Endothelial cell of umbilical vein (primary cell): ENCODE results near the gene FAM118B. TPM values are rescaled to one million over a fixed set of nuclear protein-coding genes. Genes with fewer than 3 reads are reported as not detected.

ENCODE experiments used
- BruUV-seq: library from RNA; stranded (reverse); fragments of 400-500 nt; replicated peaks from 2 replicates; lab custom pipeline; 2021; lab: Mats Ljungman, UMichigan
- CTCF ChIA-PET: fragments of 300-600, 350-600 bp; sonication (Branson Sonifier 250); formaldehyde crosslinking; loops from one replicate; lab custom pipeline; 2021; ENCODE audit warnings: antibody characterized with exemption, inconsistent platforms; lab: Charles Lee
- POLR2A ChIA-PET: fragments of 300-600, 350-600 bp; sonication (Branson Sonifier 250); formaldehyde crosslinking; loops from one replicate; lab custom pipeline; 2021; ENCODE audit warnings: antibody characterized with exemption, inconsistent platforms; lab: Charles Lee
- DNase-seq: peaks from one replicate; pipeline ENCODE4 v3.0.0-alpha.2; 2011; ENCODE audit warnings: low read depth, low spot score
- FAIRE-seq: peaks from 2 replicates; lab custom pipeline; 2011; peaks lifted over from hg19 to GRCh38; lab: Jason Lieb, UNC
- H2AFZ ChIP-seq: 2 replicates; pipeline ENCODE4 v1.6.0; 2012; ENCODE audit warnings: low read depth, low read length, control low read depth, inconsistent platforms
- H3K27ac ChIP-seq: 2 replicates; pipeline ENCODE4 v1.5.1; 2011; ENCODE audit warnings: low read depth, mild to moderate bottlenecking, control low read depth, low read length, moderate library complexity; ENCODE audit not compliant: insufficient read depth
- H3K27me3 ChIP-seq, 2 experiments: 2 replicates each; pipeline versions ENCODE4 v1.6.0 to v1.6.1; 2011; ENCODE audit warnings: low read length in 2 of 2, mixed read lengths in 1 of 2; ENCODE audit not compliant: control insufficient read depth in 2 of 2, insufficient read depth in 2 of 2
- H3K36me3 ChIP-seq, 2 experiments: 2 replicates in 1 of 2; 3 replicates in 1 of 2; pipeline ENCODE4 v1.5.1; 2011; ENCODE audit warnings: low read length in 2 of 2, mild to moderate bottlenecking in 1 of 2, moderate library complexity in 1 of 2; ENCODE audit not compliant: control insufficient read depth in 2 of 2, insufficient read depth in 2 of 2; ENCODE audit errors: extremely low read depth in 1 of 2
- H3K4me1 ChIP-seq: 3 replicates; pipeline ENCODE4 v1.5.1; 2011; ENCODE audit warnings: mild to moderate bottlenecking, low read length; ENCODE audit not compliant: control insufficient read depth, insufficient read depth; ENCODE audit errors: extremely low read depth
- H3K4me2 ChIP-seq: 2 replicates; pipeline ENCODE4 v1.6.1; 2011; ENCODE audit warnings: low read length, control low read depth, mixed read lengths; ENCODE audit not compliant: insufficient read depth
- H3K4me3 ChIP-seq, 3 experiments: fragments of 200-600 bp in 1 of 3; sonication (generic), shearing (Covaris generic) in 1 of 3; replicated peaks in 1 of 3; 2 replicates each; pipeline ENCODE4 v1.5.1; 2011 to 2016; ENCODE audit warnings: control low read depth in 3 of 3, low read length in 3 of 3, mild to moderate bottlenecking in 2 of 3, inconsistent platforms in 1 of 3, low read depth in 1 of 3, moderate library complexity in 1 of 3; ENCODE audit not compliant: insufficient read depth in 1 of 3
- H3K79me2 ChIP-seq: 2 replicates; pipeline ENCODE4 v1.6.0; 2012; ENCODE audit warnings: low read length, inconsistent platforms; ENCODE audit not compliant: control insufficient read depth, insufficient read depth
- H3K9ac ChIP-seq: replicated peaks from 2 replicates; pipeline ENCODE3; 2011; ENCODE audit warnings: low read length, control low read depth; ENCODE audit not compliant: insufficient read depth; ENCODE audit errors: extremely low read depth
- H3K9me1 ChIP-seq: replicated peaks from 3 replicates; pipeline ENCODE4 v1.6.0; 2011; ENCODE audit warnings: mild to moderate bottlenecking, low read length; ENCODE audit not compliant: control insufficient read depth, insufficient read depth; ENCODE audit errors: extremely low read depth
- H3K9me3 ChIP-seq: replicated peaks from 2 replicates; pipeline ENCODE4 v1.5.1; 2012; ENCODE audit warnings: low read length, inconsistent platforms; ENCODE audit not compliant: control insufficient read depth, insufficient read depth
- H4K20me1 ChIP-seq: replicated peaks from 2 replicates; pipeline ENCODE3; 2011; ENCODE audit warnings: mild to moderate bottlenecking, low read length; ENCODE audit not compliant: control insufficient read depth, insufficient read depth; ENCODE audit errors: extremely low read depth
- CTCF ChIP-seq, 2 donors: IDR thresholded peaks; 1 replicate in 1 of 2; 2 replicates in 1 of 2; pipeline ENCODE4 v1.5.1; 2011; ENCODE audit warnings: low read length in 2 of 2, mild to moderate bottlenecking in 2 of 2, moderate library complexity in 2 of 2, control low read depth in 1 of 2, inconsistent platforms in 1 of 2, low read depth in 1 of 2; ENCODE audit not compliant: insufficient read depth in 1 of 2; ENCODE audit errors: extremely low read depth in 1 of 2
- EZH2 ChIP-seq: IDR thresholded peaks from 2 replicates; pipeline ENCODE4 v1.6.1; 2012; ENCODE audit warnings: borderline replicate concordance, low read depth, mild to moderate bottlenecking, moderate library complexity, low read length, inconsistent platforms; ENCODE audit not compliant: severe bottlenecking
- FOS ChIP-seq: IDR thresholded peaks from 2 replicates; pipeline ENCODE4 v1.6.1; 2011; ENCODE audit warnings: mild to moderate bottlenecking, low read length, moderate library complexity, borderline replicate concordance; ENCODE audit not compliant: insufficient read depth
- GATA2 ChIP-seq: IDR thresholded peaks from 2 replicates; pipeline ENCODE4 v1.7.0; 2011; ENCODE audit warnings: low read depth, mild to moderate bottlenecking, moderate library complexity, mixed read lengths, low read length; ENCODE audit not compliant: insufficient read length, insufficient read depth
- JUN ChIP-seq: IDR thresholded peaks from 2 replicates; pipeline ENCODE4 v1.6.1; 2011; ENCODE audit warnings: borderline replicate concordance, low read depth; ENCODE audit not compliant: insufficient read length, insufficient read depth
- MAX ChIP-seq: IDR thresholded peaks from 2 replicates; pipeline ENCODE4 v1.6.1; 2011; ENCODE audit not compliant: insufficient read depth, insufficient read length
- MYC ChIP-seq: IDR thresholded peaks from one replicate; pipeline ENCODE4 v1.6.1; 2011; ENCODE audit warnings: mild to moderate bottlenecking, low read depth, low read length
- POLR2A ChIP-seq: IDR thresholded peaks from 2 replicates; pipeline ENCODE4 v1.6.1; 2012; ENCODE audit warnings: low read depth, mild to moderate bottlenecking, control low read depth, low read length
- POLR2AphosphoS5 ChIP-seq: IDR thresholded peaks from 2 replicates; pipeline ENCODE4 v1.6.1; 2012; ENCODE audit warnings: low read depth, mild to moderate bottlenecking, control low read depth, low read length, moderate library complexity; ENCODE audit not compliant: insufficient read depth
- dilution Hi-C: fragments of 300-500 bp; cut with MboI; formaldehyde crosslinking; loops from one replicate; pipeline ENCODE4 v1.15.0; 2019; ENCODE audit warnings: low sequenced_read_pairs; ENCODE audit not compliant: extremely low pct_ligation_motif_present
- intact Hi-C: fragments of 100-400 bp; cut with micrococcal nuclease; formaldehyde crosslinking; loops from one replicate; pipeline ENCODE4 v1.10.0; 2022
- polyA plus RNA-seq, 4 experiments: library from polyadenylated mRNA; depleted of rRNA in 3 of 4; stranded (reverse) in 3 of 4; unstranded in 1 of 4; fragments of >200 nt; gene quantifications; 2 replicates each; pipeline versions ENCODE4 v1.2.1 to v1.2.3, GENCODE V29; 2011 to 2012; ENCODE audit warnings: missing spikeins in 1 of 4
- total RNA-seq: library from RNA; stranded (reverse); gene quantifications from 2 replicates; pipeline ENCODE4 v1.2.3, GENCODE V29; 2021

FAM118B gene
- total and polyA plus RNA-seq, 2 donors (not counting 3 experiments of a cell fraction or from before 2014, with no cell fraction given): 26.6 to 35.8 TPM

- Histone ChIP-seq H3K9me1 (no peaks in the 10 kb centered on the region), H3K36me3 (no peaks in the 10 kb centered on the region), H3K27me3 (no peaks in the 10 kb centered on the region), H3K4me3 (no peak overlapping the region), H3K79me2 (peaks cover 16% of the 10 kb centered on the region), H3K27ac (no peak overlapping the region), H3K4me1 (peaks cover 30% of the 10 kb centered on the region), H4K20me1 (no peaks in the 10 kb centered on the region), H2AFZ (no peak overlapping the region), H3K4me2 (no peak overlapping the region), H3K9me3 (no peaks in the 10 kb centered on the region), H3K9ac (no peak overlapping the region)
- dilution Hi-C loops (no loop called here), intact Hi-C loops (no loop called here)
- no peak for TF ChIP-seq JUN
- TF ChIP-seq FOS: no peak
- TF ChIP-seq CTCF (IDR thresholded peaks at IDR 0.05; ENCODE audit: extremely low read depth in 1 of 2, insufficient read depth in 1 of 2, low read depth in 1 of 2, low read length in 2 of 2): no peak
- TF ChIP-seq POLR2AphosphoS5: no peak
- no peak for TF ChIP-seq MAX
- TF ChIP-seq POLR2A: no peak
- TF ChIP-seq MYC: no peak
- TF ChIP-seq EZH2: no peak
- no peak for TF ChIP-seq GATA2
- POLR2A ChIA-PET: no interaction called here
- FAIRE-seq: no peak
- CTCF ChIA-PET: interaction anchor here (1.5 kb wide), 1 partner anchor 14 kb away, joined by 6 read pairs; no protein-coding TSS in a partner anchor
- DNase-seq: no peak
- no TSS peak for BruUV-seq
These were observed 21.1 kb downstream of the FAM118B start for GRCh38 chr11:126232683-126233082.
